K562 (cell line): Measurements from ENCODE around the gene ATL1. TPM values are rescaled to one million over a fixed set of nuclear protein-coding genes. Genes with fewer than 3 reads are reported as not detected.
A peak's percentile ranks its signal among the peaks of the same experiment; 100 is the strongest.

ENCODE experiments used
- CTBP1 ChIP-seq: fragments of 450-650 bp; IDR thresholded peaks from 2 replicates; pipeline ENCODE4 v1.6.1; 2016; ENCODE audit warnings: borderline replicate concordance
- EGR1 ChIP-seq: fragments of 450-650 bp; conservative IDR thresholded peaks from 2 replicates; pipeline ENCODE4 v1.6.1; 2017; ENCODE audit warnings: mild to moderate bottlenecking
- FOS ChIP-seq: IDR thresholded peaks from 3 replicates; pipeline ENCODE4 v1.6.1; 2011; ENCODE audit not compliant: insufficient read length; ENCODE audit errors: extremely low read depth
- IFI16 ChIP-seq: fragments of 250-450 bp; sonication (Bioruptor Pico); IDR thresholded peaks from 2 replicates; pipeline ENCODE4 v2.1.2; 2022; ENCODE audit warnings: mild to moderate bottlenecking, inconsistent platforms
- MEF2A ChIP-seq: IDR thresholded peaks from 2 replicates; pipeline ENCODE4 v1.6.1; 2011; ENCODE audit warnings: low read depth, mild to moderate bottlenecking, low read length, moderate library complexity; ENCODE audit not compliant: control insufficient read depth
- NONO ChIP-seq, 2 experiments: fragments of 200-400 bp in 1 of 2; fragments of 450-650 bp in 1 of 2; formaldehyde crosslinking in 1 of 2; IDR thresholded peaks; 2 replicates each; pipeline ENCODE4 v1.6.1; 2017; ENCODE audit warnings: low read depth in 2 of 2, mild to moderate bottlenecking in 2 of 2, moderate library complexity in 2 of 2, low read length in 1 of 2
- OTX1 ChIP-seq: fragments of 450-650 bp; formaldehyde crosslinking; IDR thresholded peaks from 2 replicates; pipeline ENCODE4 v1.4.0; 2022; ENCODE audit warnings: mild to moderate bottlenecking
- SMARCC2 ChIP-seq: fragments of 450-650 bp; IDR thresholded peaks from 2 replicates; pipeline ENCODE4 v1.6.1; 2017; ENCODE audit warnings: antibody characterized with exemption, moderate library complexity, mild to moderate bottlenecking, low read depth
- STAT5B ChIP-seq: fragments of 250-450 bp; sonication (Bioruptor Pico); IDR thresholded peaks from 2 replicates; pipeline ENCODE4 v1.8.0; 2021; ENCODE audit warnings: mild to moderate bottlenecking, inconsistent platforms
- ZBTB34 ChIP-seq: fragments of 250-450 bp; sonication (Bioruptor Pico); IDR thresholded peaks from 2 replicates; pipeline ENCODE4 v1.8.0; 2021; ENCODE audit warnings: mild to moderate bottlenecking, moderate library complexity
- ZNF175 ChIP-seq: fragments of 200-800 bp; sonication (Bioruptor generic); IDR thresholded peaks from 2 replicates; pipeline ENCODE4 v1.6.1; 2016; ENCODE audit warnings: low read depth, mild to moderate bottlenecking, missing genetic modification characterization, missing compliant biosample characterization
- polyA plus RNA-seq, 8 experiments: library from polyadenylated mRNA; depleted of rRNA in 4 of 8; stranded (reverse) in 5 of 8; unstranded in 3 of 8; fragments of >200 nt; fragmentation: Nextera tagmentation in 2 of 8; fragmentation: Illumina TruSeq in 1 of 8; extraction: Ambion mirVana in 2 of 8; extraction: Trizol in 1 of 8; gene quantifications; 2 replicates each; pipeline versions ENCODE4 v1.2.1 to v1.2.3, GENCODE V29; 2011 to 2014; ENCODE audit warnings: inconsistent platforms in 1 of 8, missing spikeins in 1 of 8
- total RNA-seq, 7 experiments: library from RNA; depleted of rRNA in 6 of 7; stranded (reverse); fragments of >200 nt in 6 of 7; fragmentation: Illumina TruSeq in 2 of 7; extraction: Trizol in 2 of 7; gene quantifications; 2 replicates each; pipeline versions ENCODE4 v1.2.1 to v1.2.3, GENCODE V29; 2011 to 2021; ENCODE audit warnings: low replicate concordance in 1 of 7
- TF ChIP-seq, protein P1 (sequence below): fragments of 200-800 bp; sonication (Bioruptor generic); IDR thresholded peaks from 2 replicates; pipeline ENCODE4 v1.6.1; 2017; ENCODE audit warnings: missing genetic modification characterization, missing compliant biosample characterization
- TF ChIP-seq, protein P2 (sequence below): fragments of 450-650 bp; IDR thresholded peaks from 2 replicates; pipeline ENCODE4 v1.6.1; 2016; ENCODE audit warnings: mild to moderate bottlenecking, moderate library complexity

The ATL1 gene
- total and polyA plus RNA-seq, 9 of the 15 experiments (the other 6 are each of a cell fraction or from before 2014, with no cell fraction given), result 0.04 to 0.16 (median 0.07) TPM; not detected in 4

DNA sequence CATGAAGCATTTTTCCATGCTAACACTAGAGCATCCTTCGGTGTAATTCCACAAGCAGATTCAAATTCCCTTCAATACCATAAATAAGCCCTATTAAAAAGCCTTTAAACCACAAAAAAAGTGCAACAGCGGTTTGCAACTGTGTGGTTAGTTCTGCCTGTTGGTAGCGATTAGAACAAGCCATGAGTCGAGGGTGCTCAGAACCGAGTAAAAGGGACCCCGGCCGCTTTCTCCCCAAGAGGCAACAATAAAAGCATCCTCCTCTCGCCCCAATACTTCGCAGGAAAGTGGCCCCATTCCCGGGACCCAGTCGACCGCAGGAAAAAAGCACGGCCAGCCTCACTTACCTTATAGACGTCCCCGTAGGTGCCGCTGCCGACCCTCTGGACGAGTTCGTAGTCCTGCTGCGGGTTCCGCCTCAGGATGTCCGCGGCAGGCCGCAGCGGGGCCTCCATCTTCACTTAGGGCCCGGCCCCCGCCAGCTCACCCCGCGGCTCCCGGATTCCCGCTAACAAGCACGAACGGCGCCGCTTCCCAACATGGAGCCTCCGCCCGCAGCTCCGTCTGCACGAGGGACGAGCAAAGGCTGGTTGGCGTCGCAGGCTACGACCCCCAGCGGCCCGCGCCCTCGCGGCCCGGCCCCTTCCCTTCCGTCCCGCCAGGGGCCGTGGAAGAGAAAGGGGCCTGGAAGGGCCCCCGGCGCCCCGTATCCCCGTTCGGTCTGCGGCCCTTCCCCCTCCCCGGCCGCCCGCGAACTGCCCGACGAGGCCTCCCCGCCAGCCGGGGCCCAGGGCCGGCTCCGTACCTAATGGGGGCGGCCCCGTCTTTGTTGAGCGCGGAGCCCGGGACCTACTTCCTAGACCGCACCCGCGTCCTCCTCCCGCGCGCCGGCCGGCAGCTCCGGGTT, 28.1 kb upstream of the ATL1 start (continued):
- no peak for TF ChIP-seq ZBTB34 (CRISPR knock-in tag)
- TF ChIP-seq SMARCC2, result no peak
- TF ChIP-seq, protein P1, sequence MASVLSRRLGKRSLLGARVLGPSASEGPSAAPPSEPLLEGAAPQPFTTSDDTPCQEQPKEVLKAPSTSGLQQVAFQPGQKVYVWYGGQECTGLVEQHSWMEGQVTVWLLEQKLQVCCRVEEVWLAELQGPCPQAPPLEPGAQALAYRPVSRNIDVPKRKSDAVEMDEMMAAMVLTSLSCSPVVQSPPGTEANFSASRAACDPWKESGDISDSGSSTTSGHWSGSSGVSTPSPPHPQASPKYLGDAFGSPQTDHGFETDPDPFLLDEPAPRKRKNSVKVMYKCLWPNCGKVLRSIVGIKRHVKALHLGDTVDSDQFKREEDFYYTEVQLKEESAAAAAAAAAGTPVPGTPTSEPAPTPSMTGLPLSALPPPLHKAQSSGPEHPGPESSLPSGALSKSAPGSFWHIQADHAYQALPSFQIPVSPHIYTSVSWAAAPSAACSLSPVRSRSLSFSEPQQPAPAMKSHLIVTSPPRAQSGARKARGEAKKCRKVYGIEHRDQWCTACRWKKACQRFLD (CRISPR knock-in tag), result peak; percentile 76
- no peak for TF ChIP-seq ZNF175 (CRISPR knock-in tag)
- no peak for TF ChIP-seq FOS
- TF ChIP-seq NONO (IDR thresholded peaks at IDR 0.05; ENCODE audit: low read depth in 2 of 2, low read length in 1 of 2), result peak in 1 of 2 experiments; percentile 51; a peak in 1 of 4 replicates
- no peak for TF ChIP-seq EGR1
- no peak for TF ChIP-seq OTX1 (CRISPR knock-in tag)
- TF ChIP-seq MEF2A, result no peak
- TF ChIP-seq, protein P2, sequence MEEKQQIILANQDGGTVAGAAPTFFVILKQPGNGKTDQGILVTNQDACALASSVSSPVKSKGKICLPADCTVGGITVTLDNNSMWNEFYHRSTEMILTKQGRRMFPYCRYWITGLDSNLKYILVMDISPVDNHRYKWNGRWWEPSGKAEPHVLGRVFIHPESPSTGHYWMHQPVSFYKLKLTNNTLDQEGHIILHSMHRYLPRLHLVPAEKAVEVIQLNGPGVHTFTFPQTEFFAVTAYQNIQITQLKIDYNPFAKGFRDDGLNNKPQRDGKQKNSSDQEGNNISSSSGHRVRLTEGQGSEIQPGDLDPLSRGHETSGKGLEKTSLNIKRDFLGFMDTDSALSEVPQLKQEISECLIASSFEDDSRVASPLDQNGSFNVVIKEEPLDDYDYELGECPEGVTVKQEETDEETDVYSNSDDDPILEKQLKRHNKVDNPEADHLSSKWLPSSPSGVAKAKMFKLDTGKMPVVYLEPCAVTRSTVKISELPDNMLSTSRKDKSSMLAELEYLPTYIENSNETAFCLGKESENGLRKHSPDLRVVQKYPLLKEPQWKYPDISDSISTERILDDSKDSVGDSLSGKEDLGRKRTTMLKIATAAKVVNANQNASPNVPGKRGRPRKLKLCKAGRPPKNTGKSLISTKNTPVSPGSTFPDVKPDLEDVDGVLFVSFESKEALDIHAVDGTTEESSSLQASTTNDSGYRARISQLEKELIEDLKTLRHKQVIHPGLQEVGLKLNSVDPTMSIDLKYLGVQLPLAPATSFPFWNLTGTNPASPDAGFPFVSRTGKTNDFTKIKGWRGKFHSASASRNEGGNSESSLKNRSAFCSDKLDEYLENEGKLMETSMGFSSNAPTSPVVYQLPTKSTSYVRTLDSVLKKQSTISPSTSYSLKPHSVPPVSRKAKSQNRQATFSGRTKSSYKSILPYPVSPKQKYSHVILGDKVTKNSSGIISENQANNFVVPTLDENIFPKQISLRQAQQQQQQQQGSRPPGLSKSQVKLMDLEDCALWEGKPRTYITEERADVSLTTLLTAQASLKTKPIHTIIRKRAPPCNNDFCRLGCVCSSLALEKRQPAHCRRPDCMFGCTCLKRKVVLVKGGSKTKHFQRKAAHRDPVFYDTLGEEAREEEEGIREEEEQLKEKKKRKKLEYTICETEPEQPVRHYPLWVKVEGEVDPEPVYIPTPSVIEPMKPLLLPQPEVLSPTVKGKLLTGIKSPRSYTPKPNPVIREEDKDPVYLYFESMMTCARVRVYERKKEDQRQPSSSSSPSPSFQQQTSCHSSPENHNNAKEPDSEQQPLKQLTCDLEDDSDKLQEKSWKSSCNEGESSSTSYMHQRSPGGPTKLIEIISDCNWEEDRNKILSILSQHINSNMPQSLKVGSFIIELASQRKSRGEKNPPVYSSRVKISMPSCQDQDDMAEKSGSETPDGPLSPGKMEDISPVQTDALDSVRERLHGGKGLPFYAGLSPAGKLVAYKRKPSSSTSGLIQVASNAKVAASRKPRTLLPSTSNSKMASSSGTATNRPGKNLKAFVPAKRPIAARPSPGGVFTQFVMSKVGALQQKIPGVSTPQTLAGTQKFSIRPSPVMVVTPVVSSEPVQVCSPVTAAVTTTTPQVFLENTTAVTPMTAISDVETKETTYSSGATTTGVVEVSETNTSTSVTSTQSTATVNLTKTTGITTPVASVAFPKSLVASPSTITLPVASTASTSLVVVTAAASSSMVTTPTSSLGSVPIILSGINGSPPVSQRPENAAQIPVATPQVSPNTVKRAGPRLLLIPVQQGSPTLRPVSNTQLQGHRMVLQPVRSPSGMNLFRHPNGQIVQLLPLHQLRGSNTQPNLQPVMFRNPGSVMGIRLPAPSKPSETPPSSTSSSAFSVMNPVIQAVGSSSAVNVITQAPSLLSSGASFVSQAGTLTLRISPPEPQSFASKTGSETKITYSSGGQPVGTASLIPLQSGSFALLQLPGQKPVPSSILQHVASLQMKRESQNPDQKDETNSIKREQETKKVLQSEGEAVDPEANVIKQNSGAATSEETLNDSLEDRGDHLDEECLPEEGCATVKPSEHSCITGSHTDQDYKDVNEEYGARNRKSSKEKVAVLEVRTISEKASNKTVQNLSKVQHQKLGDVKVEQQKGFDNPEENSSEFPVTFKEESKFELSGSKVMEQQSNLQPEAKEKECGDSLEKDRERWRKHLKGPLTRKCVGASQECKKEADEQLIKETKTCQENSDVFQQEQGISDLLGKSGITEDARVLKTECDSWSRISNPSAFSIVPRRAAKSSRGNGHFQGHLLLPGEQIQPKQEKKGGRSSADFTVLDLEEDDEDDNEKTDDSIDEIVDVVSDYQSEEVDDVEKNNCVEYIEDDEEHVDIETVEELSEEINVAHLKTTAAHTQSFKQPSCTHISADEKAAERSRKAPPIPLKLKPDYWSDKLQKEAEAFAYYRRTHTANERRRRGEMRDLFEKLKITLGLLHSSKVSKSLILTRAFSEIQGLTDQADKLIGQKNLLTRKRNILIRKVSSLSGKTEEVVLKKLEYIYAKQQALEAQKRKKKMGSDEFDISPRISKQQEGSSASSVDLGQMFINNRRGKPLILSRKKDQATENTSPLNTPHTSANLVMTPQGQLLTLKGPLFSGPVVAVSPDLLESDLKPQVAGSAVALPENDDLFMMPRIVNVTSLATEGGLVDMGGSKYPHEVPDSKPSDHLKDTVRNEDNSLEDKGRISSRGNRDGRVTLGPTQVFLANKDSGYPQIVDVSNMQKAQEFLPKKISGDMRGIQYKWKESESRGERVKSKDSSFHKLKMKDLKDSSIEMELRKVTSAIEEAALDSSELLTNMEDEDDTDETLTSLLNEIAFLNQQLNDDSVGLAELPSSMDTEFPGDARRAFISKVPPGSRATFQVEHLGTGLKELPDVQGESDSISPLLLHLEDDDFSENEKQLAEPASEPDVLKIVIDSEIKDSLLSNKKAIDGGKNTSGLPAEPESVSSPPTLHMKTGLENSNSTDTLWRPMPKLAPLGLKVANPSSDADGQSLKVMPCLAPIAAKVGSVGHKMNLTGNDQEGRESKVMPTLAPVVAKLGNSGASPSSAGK, result peak; percentile 21; the same call in 1 of the 2 replicates
- TF ChIP-seq CTBP1, result no peak
- no peak for TF ChIP-seq IFI16 (CRISPR knock-in tag)
- no peak for TF ChIP-seq STAT5B (CRISPR knock-in tag)
